ENCODE results near the gene PIGK.

DNA sequence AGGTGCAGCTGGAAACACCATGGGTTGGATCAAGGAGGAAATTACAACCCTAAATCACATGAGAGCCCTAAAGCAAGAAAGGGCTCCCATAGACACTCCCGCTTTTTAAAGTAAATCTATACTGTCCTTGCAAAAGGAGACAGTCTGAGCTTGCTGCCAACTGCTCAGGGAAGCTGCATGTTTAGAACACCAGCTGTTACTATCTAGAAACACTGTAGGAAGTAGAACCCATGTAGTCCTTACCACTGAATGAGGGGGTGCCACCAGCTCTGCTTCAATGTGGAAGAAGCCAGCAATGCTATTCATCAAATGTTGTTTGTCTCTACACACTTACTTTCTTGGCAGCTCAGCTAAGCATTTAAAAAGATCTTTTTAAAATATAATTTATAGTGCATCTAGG lies 79.8 kb downstream of the PIGK start:
- TF ChIP-seq POLR2A (IDR thresholded peaks at IDR 0.05) = no peak
- TF ChIP-seq, protein P1, sequence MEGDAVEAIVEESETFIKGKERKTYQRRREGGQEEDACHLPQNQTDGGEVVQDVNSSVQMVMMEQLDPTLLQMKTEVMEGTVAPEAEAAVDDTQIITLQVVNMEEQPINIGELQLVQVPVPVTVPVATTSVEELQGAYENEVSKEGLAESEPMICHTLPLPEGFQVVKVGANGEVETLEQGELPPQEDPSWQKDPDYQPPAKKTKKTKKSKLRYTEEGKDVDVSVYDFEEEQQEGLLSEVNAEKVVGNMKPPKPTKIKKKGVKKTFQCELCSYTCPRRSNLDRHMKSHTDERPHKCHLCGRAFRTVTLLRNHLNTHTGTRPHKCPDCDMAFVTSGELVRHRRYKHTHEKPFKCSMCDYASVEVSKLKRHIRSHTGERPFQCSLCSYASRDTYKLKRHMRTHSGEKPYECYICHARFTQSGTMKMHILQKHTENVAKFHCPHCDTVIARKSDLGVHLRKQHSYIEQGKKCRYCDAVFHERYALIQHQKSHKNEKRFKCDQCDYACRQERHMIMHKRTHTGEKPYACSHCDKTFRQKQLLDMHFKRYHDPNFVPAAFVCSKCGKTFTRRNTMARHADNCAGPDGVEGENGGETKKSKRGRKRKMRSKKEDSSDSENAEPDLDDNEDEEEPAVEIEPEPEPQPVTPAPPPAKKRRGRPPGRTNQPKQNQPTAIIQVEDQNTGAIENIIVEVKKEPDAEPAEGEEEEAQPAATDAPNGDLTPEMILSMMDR (IDR thresholded peaks at IDR 0.05) = no peak
